UCSD-AML1 (cell line): Measurements from ENCODE around the gene PDE4D.

Experiments
- DNase-seq: peaks from one replicate; lab custom pipeline; 2025; ENCODE audit not compliant: unreplicated experiment; lab: John Stamatoyannopoulos, UW

Gene PDE4D

GRCh38 chr5:59099270-59099994 is 794.1 kb downstream of the PDE4D start:
- DNase-seq, result no peak

GRCh38 chr5:59098743-59099142 is 794.8 kb downstream of the PDE4D start:
- no peak for DNase-seq

- DNase-seq, result no peak
These were observed 795.8 kb downstream of the PDE4D start for GRCh38 chr5:59097712-59098111.

DNA sequence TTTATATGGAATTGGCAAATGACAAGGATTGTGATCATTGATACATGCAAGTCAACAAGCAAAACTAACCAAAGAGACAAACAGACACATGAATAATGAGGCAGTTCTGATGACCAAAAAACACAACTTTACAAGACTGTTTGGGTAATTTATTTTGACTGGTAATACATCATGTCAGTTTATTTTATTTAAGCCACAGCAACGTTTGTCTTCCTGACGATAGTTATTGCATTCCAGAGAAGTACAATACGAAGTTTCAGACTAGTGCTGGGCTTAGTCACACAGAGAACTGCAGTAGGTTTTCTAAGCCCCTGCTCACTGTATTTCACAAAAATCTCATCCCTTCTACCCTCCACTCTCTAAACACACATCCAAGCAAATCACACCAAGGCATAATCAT is 796.4 kb downstream of the PDE4D start:
- DNase-seq, result no peak

DNA sequence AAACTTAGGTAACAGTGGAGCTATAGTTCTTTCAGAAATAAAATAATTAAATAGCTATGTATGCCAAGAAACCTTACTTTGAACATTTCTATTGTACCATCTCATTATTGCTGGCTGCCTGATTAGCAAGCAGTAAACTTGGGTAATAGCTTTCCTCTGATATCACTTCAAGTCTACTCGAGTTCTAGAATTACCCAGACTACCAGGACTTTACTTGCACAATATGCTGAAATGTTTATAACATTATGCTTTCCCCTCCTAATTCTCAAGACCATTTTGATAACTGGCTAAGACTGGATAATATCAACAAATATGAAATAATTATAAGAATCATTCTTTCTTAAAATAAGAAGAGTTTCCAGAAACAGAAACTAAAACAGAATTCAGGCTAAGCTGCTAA is 798.0 kb downstream of the PDE4D start:
- no peak for DNase-seq

DNA sequence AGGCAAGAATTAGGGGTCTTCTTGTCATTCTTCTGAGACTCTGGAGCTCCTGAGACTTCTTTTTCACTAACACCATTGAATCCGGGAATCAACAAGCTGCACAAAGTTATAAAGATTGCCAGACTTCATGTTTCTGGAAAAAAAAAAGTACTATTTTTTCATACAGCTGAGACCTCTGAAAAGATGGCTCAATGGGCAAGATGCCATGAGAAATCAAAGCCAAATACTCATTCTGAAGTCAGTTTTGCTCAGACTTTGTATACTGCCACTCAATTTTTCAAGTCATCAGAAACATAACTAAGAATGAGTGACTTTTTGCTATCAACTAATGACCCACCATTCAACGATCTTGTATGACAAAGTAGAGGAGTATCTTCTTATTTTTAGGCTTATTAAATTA is 798.7 kb downstream of the PDE4D start:
- no peak for DNase-seq

- DNase-seq, result no peak
These were observed 800.2 kb downstream of the PDE4D start for GRCh38 chr5:59093329-59093728.

GRCh38 chr5:59092758-59093157 is 800.8 kb downstream of the PDE4D start:
- DNase-seq, result no peak

DNA sequence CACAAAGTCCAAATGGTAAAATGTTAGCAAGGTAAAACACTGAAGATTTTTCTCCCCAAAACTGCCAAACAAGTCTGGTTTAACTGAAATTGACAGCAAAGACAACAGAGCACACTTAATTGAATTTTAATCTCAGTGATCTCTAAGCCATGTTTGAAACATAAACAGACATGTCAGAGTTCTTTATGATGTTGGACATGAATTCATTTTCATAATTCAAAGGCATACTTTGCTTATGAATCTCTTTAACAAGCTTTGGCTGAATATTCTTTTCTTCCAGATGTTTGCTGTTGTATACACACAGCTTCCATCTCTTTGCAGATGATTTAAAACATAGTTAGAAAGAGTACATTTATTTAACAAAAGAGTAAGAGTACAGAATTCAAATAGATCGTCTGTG is 801.6 kb downstream of the PDE4D start:
- no peak for DNase-seq

DNA sequence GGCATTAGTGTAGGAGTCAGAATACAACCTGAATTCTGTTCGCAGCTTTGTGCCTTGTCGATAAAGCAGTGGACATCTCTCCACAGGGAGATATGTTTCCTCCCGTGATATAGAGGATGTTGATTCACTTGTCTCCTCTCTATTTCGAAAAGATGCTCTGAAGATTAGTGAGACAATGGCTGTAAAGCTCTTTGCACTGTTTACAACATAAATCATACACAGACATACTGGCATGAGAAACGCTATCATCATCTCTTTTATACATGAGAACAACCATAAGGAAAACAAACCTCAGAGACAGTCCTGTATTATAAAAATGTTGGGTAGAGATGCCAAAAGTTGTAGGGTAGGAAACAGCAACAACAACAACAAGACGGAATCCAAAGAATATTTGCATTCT is 803.2 kb downstream of the PDE4D start:
- no peak for DNase-seq

GRCh38 chr5:59089767-59090166 is 803.8 kb downstream of the PDE4D start:
- DNase-seq, result no peak

- no peak for DNase-seq
These were observed 805.0 kb downstream of the PDE4D start for GRCh38 chr5:59088546-59088945.

GRCh38 chr5:59086024-59086423 is 807.5 kb downstream of the PDE4D start:
- no peak for DNase-seq

- no peak for DNase-seq
These were observed 811.8 kb downstream of the PDE4D start for GRCh38 chr5:59081693-59082092.

GRCh38 chr5:59079622-59080620 is 813.6 kb downstream of the PDE4D start:
- DNase-seq, result no peak

DNA sequence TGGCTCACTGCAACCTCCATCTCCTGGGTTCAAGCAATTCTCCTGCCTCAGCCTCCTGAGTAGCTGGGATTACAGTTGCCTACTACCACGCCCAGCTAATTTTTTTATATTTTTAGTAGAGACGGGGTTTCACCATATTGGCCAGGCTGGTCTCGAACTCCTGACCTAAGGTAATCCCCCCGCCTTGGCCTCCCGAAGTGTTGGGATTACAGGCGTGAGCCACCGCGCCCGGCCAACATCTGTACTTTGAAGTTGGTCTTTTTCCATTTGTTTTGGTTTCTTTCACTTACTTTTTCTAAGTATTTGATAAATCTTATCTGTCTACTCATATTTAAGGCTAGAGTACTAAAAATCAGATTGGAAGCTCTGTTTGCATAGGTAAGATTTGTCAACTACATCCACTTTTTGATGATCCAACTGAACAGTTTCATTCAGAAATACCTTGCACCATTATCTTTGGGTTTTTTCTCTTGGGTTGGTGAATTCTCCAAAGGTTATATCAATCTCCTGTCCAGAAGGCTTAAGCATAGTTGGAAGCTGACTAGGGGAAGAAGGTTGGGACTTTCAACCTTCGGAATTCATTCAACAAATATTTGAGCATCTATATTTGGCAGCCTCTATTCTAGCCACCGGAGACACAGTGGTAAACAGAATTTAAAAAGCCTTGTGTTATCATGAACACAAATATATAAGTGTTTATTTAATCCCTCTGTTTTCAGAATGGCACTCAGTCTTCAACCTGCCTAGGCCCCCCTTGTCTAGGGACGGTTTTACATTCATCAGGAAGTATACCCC is 821.6 kb downstream of the PDE4D start:
- DNase-seq, result no peak

DNA sequence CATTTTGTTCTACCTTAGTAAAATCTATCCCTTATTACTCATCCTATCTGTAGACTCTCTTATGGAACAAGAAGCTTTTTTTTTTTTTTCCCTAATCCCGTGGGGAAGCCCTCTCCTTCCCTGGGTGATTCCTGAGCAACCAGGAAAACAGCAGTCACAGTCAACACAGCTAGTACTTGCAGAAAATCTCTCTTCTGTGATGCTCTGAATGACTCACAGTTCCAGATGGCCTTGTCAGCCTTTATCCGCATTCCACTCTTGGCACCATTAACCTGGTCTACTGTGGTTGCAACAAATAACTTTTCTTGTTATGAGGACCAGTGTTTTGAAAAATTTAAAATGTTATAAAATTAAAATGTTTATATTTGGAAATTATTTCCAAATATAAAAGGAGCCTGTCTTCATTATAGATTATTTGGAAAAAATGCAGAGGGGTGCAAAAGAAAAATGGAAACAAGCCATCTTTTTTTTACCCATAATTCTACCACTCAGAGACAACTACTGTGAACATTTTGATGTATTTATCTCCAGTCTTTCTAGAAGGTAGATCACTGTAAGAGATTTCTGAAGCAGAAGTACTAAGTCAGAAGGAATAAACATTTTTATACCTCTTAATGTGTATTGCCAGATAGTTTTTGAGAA is 824.0 kb downstream of the PDE4D start:
- no peak for DNase-seq

DNA sequence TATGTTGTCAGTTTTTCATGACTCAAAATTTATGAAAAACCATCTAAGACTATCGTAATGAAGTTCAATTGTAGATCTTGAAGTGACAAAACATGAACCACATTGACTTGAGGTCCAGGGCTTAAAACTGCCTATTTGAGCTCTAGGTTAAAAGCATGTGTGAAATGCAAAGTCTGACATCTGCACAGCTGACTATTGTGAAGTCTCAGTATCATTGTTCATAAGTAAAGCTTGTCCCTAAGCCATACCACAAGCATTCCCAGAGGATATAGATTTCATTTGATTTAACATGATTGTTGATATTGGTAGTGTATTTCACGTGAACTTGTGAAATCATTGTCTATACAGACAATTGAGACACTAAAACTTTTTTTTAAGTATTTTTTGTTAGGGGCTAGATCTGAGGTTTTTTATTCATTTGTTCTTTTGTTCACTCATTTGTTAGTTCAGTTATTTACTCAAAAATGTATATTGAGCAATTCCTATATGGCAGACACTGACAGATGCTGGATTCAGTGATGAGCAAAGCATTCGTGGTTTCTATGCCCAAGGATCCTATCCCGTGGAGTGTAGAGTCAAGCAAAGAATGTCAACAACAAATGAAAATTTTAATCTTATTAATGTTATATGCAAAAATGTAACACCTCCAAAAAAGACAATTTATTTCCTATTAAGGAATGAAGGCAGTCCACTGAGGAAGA is 825.4 kb downstream of the PDE4D start:
- no peak for DNase-seq

GRCh38 chr5:59066367-59067163 is 827.0 kb downstream of the PDE4D start:
- no peak for DNase-seq
